HCT116 (cell line): ENCODE measurements around the gene HNMT. TPM values are rescaled to one million over a fixed set of nuclear protein-coding genes. Genes with fewer than 3 reads are reported as not detected.

ENCODE experiments used
- ATAC-seq: fragments of 200-7000 bp; cut with Tn5 transposase; 2 replicates; pipeline ENCODE4 v1.9.1; 2020; ENCODE audit warnings: mild to moderate bottlenecking, moderate library complexity
- BruUV-seq: library from RNA; stranded (reverse); fragments of 400-500 nt; replicated peaks from 2 replicates; lab custom pipeline; 2021; lab: Mats Ljungman, UMichigan
- CTCF ChIA-PET: fragments of 300-600 bp; sonication (Branson Sonifier 250); formaldehyde crosslinking; loops from one replicate; lab custom pipeline; 2021; ENCODE audit warnings: antibody characterized with exemption; lab: Charles Lee
- POLR2A ChIA-PET: fragments of 300-600, 350-600 bp; sonication (Branson Sonifier 250); formaldehyde crosslinking; loops from one replicate; lab custom pipeline; 2021; ENCODE audit warnings: antibody characterized with exemption; lab: Charles Lee
- RAD21 ChIA-PET, 2 experiments: fragments of 300-600 bp; sonication (Branson Sonifier 250); formaldehyde crosslinking; loops; one replicate each; lab custom pipeline; 2023; ENCODE audit warnings: low total read pairs in 2 of 2; ENCODE audit not compliant: uncharacterized antibody in 2 of 2, unreplicated experiment in 2 of 2, low non-redundant PET in 1 of 2; lab: Charles Lee
- DNase-seq: peaks from one replicate; pipeline ENCODE4 v3.0.0-alpha.2; 2010; ENCODE audit warnings: low read depth, low spot score
- H2AFZ ChIP-seq: fragments of 200-600 bp; shearing (Covaris generic), sonication (generic); 2 replicates; pipeline ENCODE4 v1.6.1; 2017; ENCODE audit warnings: low read depth, mixed run types, mixed read lengths, antibody characterized with exemption, low read length; ENCODE audit not compliant: poor library complexity, severe bottlenecking
- H3K27ac ChIP-seq: 2 replicates; pipeline ENCODE4 v1.5.1; 2012; ENCODE audit warnings: low read depth, low read length
- H3K27me3 ChIP-seq: fragments of 200-600 bp; sonication (generic); 2 replicates; pipeline ENCODE4 v1.6.1; 2016; ENCODE audit warnings: mixed run types, low read length, mixed read lengths; ENCODE audit not compliant: insufficient read depth
- H3K36me3 ChIP-seq, 2 experiments: fragments of 200-500 bp in 1 of 2; fragments of 200-600 bp in 1 of 2; sonication (Bioruptor generic) in 1 of 2; sonication (generic) in 1 of 2; 2 replicates each; pipeline versions ENCODE4 v1.5.1 to v1.6.1; 2014 to 2016; ENCODE audit warnings: low read length in 2 of 2, inconsistent platforms in 1 of 2, mixed read lengths in 1 of 2, mixed run types in 1 of 2; ENCODE audit not compliant: insufficient read depth in 2 of 2, control insufficient read depth in 1 of 2
- H3K4me1 ChIP-seq, 2 experiments: fragments of 200-600 bp in 1 of 2; sonication (generic) in 1 of 2; 2 replicates each; pipeline versions ENCODE4 v1.5.1 to v1.6.1; 2012 to 2017; ENCODE audit warnings: low read length in 2 of 2, inconsistent platforms in 1 of 2, mild to moderate bottlenecking in 1 of 2, mixed read lengths in 1 of 2, mixed run types in 1 of 2, moderate library complexity in 1 of 2; ENCODE audit not compliant: insufficient read depth in 2 of 2, control insufficient read depth in 1 of 2
- H3K4me2 ChIP-seq: fragments of 200-600 bp; sonication (generic); 2 replicates; pipeline ENCODE4 v1.6.1; 2017; ENCODE audit warnings: mixed run types, low read length, mixed read lengths
- H3K4me3 ChIP-seq, 2 experiments: fragments of 200-600 bp in 1 of 2; sonication (generic) in 1 of 2; replicated peaks in 1 of 2; 2 replicates each; pipeline ENCODE4 v1.5.1; 2011 to 2016; ENCODE audit warnings: low read length in 2 of 2, control low read depth in 1 of 2, low read depth in 1 of 2, mild to moderate bottlenecking in 1 of 2, mixed read lengths in 1 of 2, mixed run types in 1 of 2
- H3K79me2 ChIP-seq: fragments of 200-600 bp; sonication (generic); 2 replicates; pipeline ENCODE4 v1.6.1; 2017; ENCODE audit warnings: mild to moderate bottlenecking, mixed run types, low read length, moderate library complexity, mixed read lengths; ENCODE audit not compliant: insufficient read depth
- H3K9ac ChIP-seq: fragments of 200-600 bp; sonication (generic); 2 replicates; pipeline ENCODE4 v1.6.1; 2016; ENCODE audit warnings: low read length, mixed read lengths
- H3K9me2 ChIP-seq: fragments of 200-600 bp; sonication (generic), shearing (Covaris generic); 2 replicates; pipeline ENCODE4 v1.6.1; 2017; ENCODE audit warnings: mixed run types, mild to moderate bottlenecking, moderate library complexity; ENCODE audit not compliant: insufficient read depth
- H3K9me3 ChIP-seq, 2 experiments: fragments of 200-500 bp in 1 of 2; fragments of 200-600 bp in 1 of 2; sonication (Bioruptor generic) in 1 of 2; sonication (generic) in 1 of 2; 2 replicates each; pipeline ENCODE4 v1.6.1; 2014 to 2017; ENCODE audit warnings: low read length in 2 of 2, mixed read lengths in 2 of 2, inconsistent platforms in 1 of 2, low read depth in 1 of 2, mild to moderate bottlenecking in 1 of 2, mixed run types in 1 of 2, moderate library complexity in 1 of 2; ENCODE audit not compliant: control insufficient read depth in 1 of 2, insufficient read depth in 1 of 2
- H4K20me1 ChIP-seq: fragments of 200-600 bp; sonication (generic), shearing (Covaris generic); 2 replicates; pipeline ENCODE4 v1.6.1; 2017; ENCODE audit warnings: mixed run types, mild to moderate bottlenecking, moderate library complexity; ENCODE audit not compliant: insufficient read depth
- ATF3 ChIP-seq: IDR thresholded peaks from 2 replicates; pipeline ENCODE4 v1.6.1; 2012
- CBX3 ChIP-seq: IDR thresholded peaks from 2 replicates; pipeline ENCODE4 v1.6.1; 2012; ENCODE audit warnings: low read depth
- EGR1 ChIP-seq: IDR thresholded peaks from 2 replicates; pipeline ENCODE4 v1.6.1; 2012; ENCODE audit warnings: low read depth
- EZH2 ChIP-seq: fragments of 200-600 bp; sonication (generic); IDR thresholded peaks from 2 replicates; pipeline ENCODE4 v1.6.1; 2017; ENCODE audit warnings: antibody characterized with exemption, mixed run types
- FOSL1 ChIP-seq: IDR thresholded peaks from 2 replicates; pipeline ENCODE4 v1.6.1; 2012; ENCODE audit warnings: low read depth
- JUND ChIP-seq: IDR thresholded peaks from 2 replicates; pipeline ENCODE4 v1.6.1; 2012
- POLR2A ChIP-seq: IDR thresholded peaks from 2 replicates; pipeline ENCODE4 v1.7.0; 2011; ENCODE audit warnings: borderline replicate concordance; ENCODE audit not compliant: insufficient read depth, insufficient read length; ENCODE audit errors: extremely low read depth
- POLR2AphosphoS5 ChIP-seq: IDR thresholded peaks from 2 replicates; pipeline ENCODE4 v1.6.1; 2011; ENCODE audit warnings: mild to moderate bottlenecking, low read depth, low read length, moderate library complexity
- RAD21 ChIP-seq: IDR thresholded peaks from 2 replicates; pipeline ENCODE4 v1.6.1; 2012; ENCODE audit warnings: low read depth, mild to moderate bottlenecking
- REST ChIP-seq: IDR thresholded peaks from 2 replicates; pipeline ENCODE4 v1.6.1; 2012; ENCODE audit warnings: low read depth
- SIN3A ChIP-seq: IDR thresholded peaks from 2 replicates; pipeline ENCODE4 v1.6.1; 2012; ENCODE audit warnings: low read depth
- SP1 ChIP-seq: IDR thresholded peaks from 2 replicates; pipeline ENCODE4 v1.6.1; 2012; ENCODE audit warnings: low read depth
- SRF ChIP-seq: IDR thresholded peaks from 2 replicates; pipeline ENCODE4 v1.6.1; 2012; ENCODE audit warnings: low read depth
- TCF7L2 ChIP-seq: IDR thresholded peaks from 2 replicates; pipeline ENCODE4 v1.7.0; 2011; ENCODE audit warnings: borderline replicate concordance, inconsistent platforms; ENCODE audit not compliant: insufficient read depth, insufficient read length; ENCODE audit errors: extremely low read depth
- ZBTB33 ChIP-seq: IDR thresholded peaks from 2 replicates; pipeline ENCODE4 v1.6.1; 2011; ENCODE audit warnings: mild to moderate bottlenecking, low read length, moderate library complexity; ENCODE audit not compliant: insufficient replicate concordance; ENCODE audit errors: extremely low read depth
- ZFX ChIP-seq: fragments of 450-650 bp; IDR thresholded peaks from 2 replicates; pipeline ENCODE4 v1.6.1; 2017
- ZNF274 ChIP-seq: fragments of 200-500 bp; sonication (Bioruptor generic); IDR thresholded peaks from 2 replicates; pipeline ENCODE4 v1.6.1; 2014; ENCODE audit warnings: mild to moderate bottlenecking, low read depth, low read length, inconsistent platforms
- intact Hi-C: fragments of 100-400 bp; cut with micrococcal nuclease; formaldehyde crosslinking; loops from 2 replicates; pipeline ENCODE4 v1.10.0; 2022
- total RNA-seq: library from RNA; stranded (reverse); gene quantifications from one replicate; pipeline ENCODE4 v1.2.1, GENCODE V29; 2021; ENCODE audit not compliant: unreplicated experiment

Gene HNMT
- total RNA-seq, 1 experiment from 2014 or later: not detected

DNA sequence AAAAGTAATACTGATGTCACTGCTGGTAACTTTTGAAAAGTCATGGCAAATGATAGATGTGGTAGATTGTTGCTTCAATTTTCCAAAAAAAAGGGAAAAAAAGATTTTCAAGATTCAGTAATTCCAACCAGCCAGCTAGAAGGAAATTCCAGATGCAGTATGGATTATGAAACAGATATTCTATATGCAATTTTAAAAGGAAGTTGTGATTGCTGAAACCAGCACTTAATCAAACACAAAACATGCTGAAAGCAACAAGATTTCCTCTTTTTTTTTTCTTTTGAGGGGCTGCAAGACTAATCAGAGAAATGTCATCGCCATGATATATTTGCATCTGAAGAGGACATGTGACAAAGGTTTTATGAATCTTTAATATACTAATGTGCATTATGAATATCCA, 5.1 kb upstream of the HNMT start:
- POLR2A ChIA-PET: no interaction called here
- intact Hi-C loops: no loop called here
- Histone ChIP-seq H3K9me2 (no peaks in the 10 kb centered on the region), H3K36me3 (no peaks in the 10 kb centered on the region), H3K9me3 (no peaks in the 10 kb centered on the region), H2AFZ (no peak overlapping the region), H3K9ac (no peak overlapping the region), H3K27ac (no peak overlapping the region), H4K20me1 (no peaks in the 10 kb centered on the region), H3K79me2 (no peaks in the 10 kb centered on the region), H3K27me3 (no peaks in the 10 kb centered on the region), H3K4me2 (no peak overlapping the region), H3K4me3 (no peak overlapping the region), H3K4me1 (peaks cover 0 to 5% of the 10 kb centered on the region in 2 experiments; a peak in 2 of 4 replicates)
- ATAC-seq (no peak), DNase-seq (no peak)
- CTCF ChIA-PET: no interaction called here
- RAD21 ChIA-PET: no interaction called here
- TF ChIP-seq FOSL1 (no peak), SRF (no peak), SIN3A (no peak), REST (no peak), EGR1 (no peak), RAD21 (no peak), EZH2 (no peak), POLR2AphosphoS5 (no peak), ZFX (no peak), CBX3 (no peak), SP1 (no peak), POLR2A (no peak), JUND (no peak), ZNF274 (no peak), ATF3 (no peak), TCF7L2 (no peak), ZBTB33 (no peak)
- BruUV-seq: no TSS peak
